ENCODE data around the gene USP50. TPM values are rescaled to one million over a fixed set of nuclear protein-coding genes. Genes with fewer than 3 reads are reported as not detected.
"Not testable (repeated sequence)": the region's sequence is repeated elsewhere in the genome, so short reads cannot be mapped to it uniquely, and the experiment has no call there.

Gene USP50
- 1.1 TPM for total RNA-seq
- long read RNA-seq: 0 reads

GRCh38 chr15:50546566-50546965 lies at the start of gene USP50:
Gene USP50 (minus strand): TSS chr15:50546666. CDS start chr15:50546525, 141 bp downstream.
- no peak for DNase-seq (ENCODE audit: low spot score)

DNA sequence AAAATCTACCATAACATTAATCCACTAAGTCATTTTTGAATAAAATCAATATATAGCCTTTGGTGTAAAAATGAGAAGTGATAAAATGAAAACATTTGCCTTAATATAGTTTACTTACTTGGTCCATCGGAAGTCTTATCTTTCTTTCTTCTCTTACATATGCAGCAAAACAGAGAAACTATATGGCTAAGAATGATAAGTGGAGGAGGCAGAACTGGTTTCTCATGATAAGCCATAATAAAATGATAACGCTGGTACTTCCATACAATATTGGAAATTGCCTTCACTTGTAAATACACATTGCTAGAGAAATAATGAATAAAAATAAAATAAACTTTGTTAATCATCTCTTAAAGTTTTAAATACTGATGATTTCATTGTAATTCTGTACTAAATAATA lies 47.8 kb upstream of the USP50 start:
- no peak for DNase-seq (ENCODE audit: low spot score)

GRCh38 chr15:50593761-50594160 lies 47.3 kb upstream of the USP50 start:
- DNase-seq (ENCODE audit: low spot score): no peak

DNA sequence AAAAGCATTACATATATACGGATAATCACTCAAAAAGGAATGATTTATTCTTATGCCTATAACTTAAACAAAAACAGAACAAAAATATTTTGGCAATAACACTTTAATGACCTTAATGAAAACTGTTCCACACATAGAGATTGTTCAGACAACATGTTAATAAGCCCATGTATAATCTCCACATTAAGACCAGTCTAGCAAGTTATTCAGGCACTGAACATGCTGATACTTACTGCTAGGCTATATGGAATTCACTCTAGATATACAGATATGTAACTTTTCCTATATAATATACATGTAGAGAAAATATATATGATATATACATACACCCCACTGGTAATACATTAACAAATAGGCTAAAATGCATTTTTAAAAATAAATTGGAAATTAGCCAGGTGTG lies 43.8 kb upstream of the USP50 start:
- no peak for DNase-seq (ENCODE audit: low spot score)

DNA sequence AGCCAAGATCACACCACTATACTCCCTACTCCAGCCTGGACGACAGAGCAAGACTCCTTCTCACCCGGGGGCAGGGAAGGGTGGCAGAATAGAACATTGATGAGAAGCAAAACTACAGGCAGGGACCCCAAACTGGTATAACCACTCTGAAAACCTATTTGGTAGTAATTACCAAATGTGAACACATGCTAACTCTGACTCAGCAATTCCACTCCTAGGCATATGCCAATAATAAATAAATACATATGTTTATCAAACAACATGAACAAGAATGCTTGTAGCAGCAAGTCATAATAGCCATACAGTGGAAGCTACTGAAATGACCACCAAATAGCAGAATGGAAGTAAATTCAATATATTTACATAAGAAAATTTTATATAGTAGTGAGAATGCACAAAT lies 31.0 kb upstream of the USP50 start:
- DNase-seq (ENCODE audit: low spot score): no peak

GRCh38 chr15:50576166-50576565 lies 29.7 kb upstream of the USP50 start:
- DNase-seq (ENCODE audit: low spot score): no peak

DNA sequence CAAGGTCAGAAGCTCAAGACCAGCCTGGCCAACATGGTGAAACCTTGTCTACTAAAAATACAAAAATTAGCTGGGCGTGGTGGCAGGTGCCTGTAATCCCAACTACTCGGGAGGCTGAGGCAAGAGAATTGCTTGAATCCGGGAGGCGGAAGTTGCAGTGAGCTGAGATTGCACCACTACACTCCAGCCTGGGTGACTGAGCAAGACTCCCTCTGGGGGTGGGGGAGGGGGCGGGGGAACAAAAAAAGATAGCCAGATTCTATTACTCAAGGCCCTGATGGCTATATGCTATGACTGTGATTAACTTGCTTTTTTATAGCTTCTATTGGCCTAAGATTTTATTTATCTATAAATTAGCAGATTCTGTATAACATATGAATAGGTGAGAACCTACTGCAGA lies 27.4 kb upstream of the USP50 start:
- DNase-seq (ENCODE audit: low spot score): not testable (repeated sequence)

GRCh38 chr15:50563756-50564155 lies 17.3 kb upstream of the USP50 start:
- DNase-seq (ENCODE audit: low spot score): no peak

DNA sequence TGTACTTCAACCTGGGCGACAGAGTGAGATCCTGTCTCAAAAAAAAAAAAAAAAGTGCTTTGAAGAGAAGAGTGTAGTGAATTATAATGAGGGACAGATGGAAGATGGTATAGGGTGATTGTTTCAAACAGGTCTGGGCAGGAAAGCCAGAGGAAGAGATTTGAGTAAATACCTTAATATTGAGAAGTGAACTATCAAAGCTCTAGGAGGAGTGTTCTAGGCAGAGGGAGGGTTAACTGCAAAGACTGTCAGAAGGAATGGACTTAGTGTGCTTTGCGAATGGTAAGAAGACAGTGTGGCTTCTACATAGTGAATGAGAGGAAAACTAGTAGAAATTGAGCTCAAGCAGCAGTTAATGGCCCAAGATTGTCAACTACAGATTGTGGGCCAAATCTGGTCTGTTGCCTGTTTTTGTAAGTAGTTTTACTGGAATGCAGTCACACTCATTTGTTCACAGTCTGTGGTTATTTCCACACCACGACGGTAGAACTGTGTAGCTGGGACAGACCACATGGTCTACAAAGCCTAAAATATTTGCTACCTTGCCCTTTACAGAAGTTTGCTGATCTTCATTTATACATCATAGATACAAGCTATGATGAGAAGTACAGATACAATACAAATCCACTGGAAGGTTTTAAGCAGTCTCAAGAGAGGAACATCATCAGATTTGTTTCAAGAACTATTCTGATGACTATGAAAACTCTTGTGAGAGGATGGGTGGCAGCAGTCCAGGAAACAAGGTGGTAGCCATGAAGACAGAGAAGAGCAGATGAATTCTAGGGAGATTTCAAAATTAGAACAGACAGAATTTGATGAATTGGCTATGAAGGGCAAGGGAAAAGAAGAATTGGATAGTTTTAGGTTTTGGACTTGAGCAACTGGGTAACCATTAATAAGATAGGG lies 16.5 kb upstream of the USP50 start:
- no peak for DNase-seq (ENCODE audit: low spot score)

- DNase-seq (ENCODE audit: low spot score): no peak
These were observed 11.5 kb upstream of the USP50 start for GRCh38 chr15:50558012-50558411.

DNA sequence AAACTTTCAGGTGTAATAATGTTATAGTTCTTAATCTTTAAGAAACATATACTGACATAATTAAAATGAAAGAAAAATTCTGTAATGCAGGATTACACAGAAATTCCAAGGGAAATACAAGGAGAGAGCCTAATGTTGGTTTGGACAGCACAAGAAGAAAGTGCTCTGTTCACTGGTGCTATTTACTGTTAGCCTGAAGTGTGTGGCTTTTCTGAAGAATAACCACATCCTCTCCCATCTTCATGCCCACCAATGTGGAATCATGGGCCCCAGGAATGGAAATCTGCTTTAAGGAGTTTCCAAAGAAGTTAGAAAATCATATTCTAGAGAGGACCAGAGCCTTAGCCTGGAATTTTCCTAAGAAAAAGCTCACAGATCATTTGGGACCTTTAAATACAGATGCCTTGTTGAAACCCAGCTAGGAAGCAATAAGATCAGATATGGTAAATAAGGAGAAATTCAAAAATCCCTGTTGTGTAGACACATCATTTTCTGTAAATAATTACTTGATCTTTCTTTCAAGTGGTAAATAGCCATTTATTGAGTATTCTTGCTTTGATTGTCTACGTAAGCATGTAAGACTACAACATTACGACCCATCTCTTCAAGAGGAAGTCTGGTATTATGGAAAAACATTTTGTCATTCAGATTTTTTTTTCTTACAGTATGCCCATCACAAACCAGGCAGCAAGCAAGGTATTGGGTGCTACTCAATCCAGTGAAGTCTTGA lies 10.3 kb upstream of the USP50 start:
- DNase-seq (ENCODE audit: low spot score): no peak

GRCh38 chr15:50552238-50552637 lies 5.8 kb upstream of the USP50 start:
- DNase-seq (ENCODE audit: low spot score): no peak

DNA sequence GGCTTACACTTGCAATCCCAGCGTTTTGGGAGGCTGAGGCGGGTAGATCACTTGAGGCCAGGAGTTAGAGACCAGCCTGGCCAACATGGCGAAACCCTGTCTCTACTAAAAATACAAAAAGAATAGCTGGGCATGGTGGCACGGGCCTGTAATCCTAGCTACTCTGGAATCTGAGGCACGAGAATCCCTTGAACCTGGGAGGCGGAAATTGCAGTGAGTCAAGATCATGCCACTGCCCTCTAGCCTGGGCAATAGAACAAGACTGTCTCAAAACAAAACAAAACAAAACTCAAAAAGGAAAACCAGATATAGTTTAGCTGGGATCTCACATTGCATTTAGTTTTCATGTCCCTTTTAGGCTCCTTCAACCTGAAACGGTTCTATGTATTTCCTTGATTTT lies 2.9 kb upstream of the USP50 start:
- DNase-seq (ENCODE audit: low spot score): no peak

DNA sequence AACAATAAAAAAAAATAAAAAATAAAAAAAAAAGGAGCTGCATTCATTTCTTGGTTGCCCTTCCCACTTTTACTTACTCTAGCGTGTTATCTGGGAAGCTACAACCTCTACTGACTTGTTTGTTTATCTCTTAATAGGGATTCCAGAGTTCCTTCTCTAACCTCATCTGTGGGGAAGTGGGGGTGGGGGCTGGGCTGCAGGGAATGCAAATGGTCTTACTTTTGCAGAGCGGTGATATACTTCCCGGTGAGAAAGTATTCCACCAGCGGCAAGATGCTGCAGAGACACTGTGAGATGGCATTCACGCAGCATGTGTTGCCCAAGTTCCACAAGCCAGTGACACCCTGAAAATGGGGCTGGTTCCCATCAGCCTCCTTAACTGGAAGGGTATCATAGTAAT lies 2.1 kb downstream of the USP50 start:
- DNase-seq (ENCODE audit: low spot score): no peak

GRCh38 chr15:50543556-50543955 lies 2.9 kb downstream of the USP50 start:
- no peak for DNase-seq (ENCODE audit: low spot score)

DNA sequence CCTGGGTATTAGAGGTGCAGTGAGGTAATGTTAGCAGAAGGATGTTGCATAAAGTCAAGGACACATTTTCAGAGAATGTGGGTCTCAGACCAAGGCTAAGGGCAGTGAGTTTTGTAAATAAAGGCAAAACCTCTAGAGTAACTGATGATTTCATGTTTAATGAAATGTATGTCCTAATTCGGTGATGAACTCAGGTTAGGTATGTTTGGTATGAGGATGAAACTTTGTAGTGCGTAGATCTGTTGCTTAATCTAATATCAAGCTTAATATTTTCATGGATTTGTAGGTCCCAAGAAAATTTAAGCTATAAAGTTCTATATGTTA lies 3.6 kb downstream of the USP50 start:
- DNase-seq (ENCODE audit: low spot score): no peak

GRCh38 chr15:50531766-50532165 lies 14.7 kb downstream of the USP50 start:
- DNase-seq (ENCODE audit: low spot score): no peak

GRCh38 chr15:50531163-50531562 lies 15.3 kb downstream of the USP50 start:
- no peak for DNase-seq (ENCODE audit: low spot score)

- no peak for DNase-seq (ENCODE audit: low spot score)
These were observed 22.6 kb downstream of the USP50 start for GRCh38 chr15:50523851-50524251.

- no peak for DNase-seq (ENCODE audit: low spot score)
These were observed 26.6 kb downstream of the USP50 start for GRCh38 chr15:50519740-50520425.

GRCh38 chr15:50513001-50513400 lies 33.5 kb downstream of the USP50 start:
- DNase-seq (ENCODE audit: low spot score): no peak

GRCh38 chr15:50506121-50506520 lies 40.3 kb downstream of the USP50 start:
- DNase-seq (ENCODE audit: low spot score): no peak

Data from mesenteric fat pad (tissue), 1 donor.